SK-N-SH (cell line): ENCODE measurements around the gene VMAC. TPM values are rescaled to one million over a fixed set of nuclear protein-coding genes. Genes with fewer than 3 reads are reported as not detected.

Experiments used
- CTCF ChIA-PET: fragments of 300-600, 350-600 bp; formaldehyde crosslinking; extraction: SDS; loops from one replicate; lab custom pipeline; 2021; lab: Yijun Ruan, JAX
- POLR2A ChIA-PET: fragments of 350-600 bp; sonication (Branson Sonifier 250); formaldehyde crosslinking; extraction: SDS; loops from one replicate; lab custom pipeline; 2020; ENCODE audit warnings: antibody characterized with exemption, inconsistent platforms; lab: Yijun Ruan, JAX
- DNase-seq: peaks from one replicate; pipeline ENCODE4 v3.0.0; 2012
- H2AFZ ChIP-seq: fragments of 200-600 bp; sonication (generic); 2 replicates; pipeline ENCODE4 v1.8.1; 2016; ENCODE audit warnings: antibody characterized with exemption, mild to moderate bottlenecking, low read depth
- H3F3A ChIP-seq: fragments of 200-600 bp; sonication (generic); replicated peaks from 2 replicates; pipeline ENCODE3; 2016; ENCODE audit warnings: antibody characterized with exemption, mild to moderate bottlenecking; ENCODE audit not compliant: insufficient read depth
- H3K27ac ChIP-seq, 2 experiments: fragments of 200-500 bp in 1 of 2; fragments of 200-600 bp in 1 of 2; sonication (Bioruptor generic) in 1 of 2; sonication (generic), shearing (Covaris generic) in 1 of 2; 2 replicates each; pipeline versions ENCODE4 v1.5.1 to v1.6.1; 2014 to 2016; ENCODE audit warnings: low read depth in 2 of 2, inconsistent platforms in 1 of 2, low read length in 1 of 2, mild to moderate bottlenecking in 1 of 2, mixed read lengths in 1 of 2
- H3K27me3 ChIP-seq: fragments of 200-600 bp; sonication (generic), shearing (Covaris generic); 2 replicates; pipeline ENCODE4 v1.6.1; 2016; ENCODE audit warnings: mixed run types; ENCODE audit not compliant: insufficient read depth
- H3K36me3 ChIP-seq, 2 experiments: fragments of 200-500 bp in 1 of 2; fragments of 200-600 bp in 1 of 2; sonication (Bioruptor generic) in 1 of 2; sonication (generic) in 1 of 2; replicated peaks in 1 of 2; 2 replicates each; pipeline versions ENCODE3 to v1.5.1; 2014 to 2016; ENCODE audit warnings: low read length in 1 of 2, mild to moderate bottlenecking in 1 of 2; ENCODE audit not compliant: insufficient read depth in 2 of 2, control insufficient read depth in 1 of 2
- H3K4me1 ChIP-seq, 2 experiments: fragments of 200-500 bp in 1 of 2; fragments of 200-600 bp in 1 of 2; sonication (Bioruptor generic) in 1 of 2; sonication (generic), shearing (Covaris generic) in 1 of 2; 2 replicates each; pipeline versions ENCODE4 v1.5.1 to v1.6.1; 2014 to 2016; ENCODE audit warnings: low read depth in 1 of 2, low read length in 1 of 2, mixed run types in 1 of 2; ENCODE audit not compliant: insufficient read depth in 2 of 2, control insufficient read depth in 1 of 2
- H3K4me2 ChIP-seq: fragments of 200-600 bp; sonication (generic), shearing (Covaris generic); 2 replicates; pipeline ENCODE4 v1.6.1; 2017; ENCODE audit warnings: mixed run types
- H3K4me3 ChIP-seq, 2 experiments: fragments of 200-500 bp in 1 of 2; fragments of 200-600 bp in 1 of 2; sonication (Bioruptor generic) in 1 of 2; sonication (generic), shearing (Covaris generic) in 1 of 2; 2 replicates each; pipeline versions ENCODE4 v1.5.1 to v1.8.1; 2014 to 2016; ENCODE audit warnings: low read depth in 2 of 2, inconsistent platforms in 1 of 2, low read length in 1 of 2, mild to moderate bottlenecking in 1 of 2, mixed read lengths in 1 of 2, moderate library complexity in 1 of 2
- H3K79me2 ChIP-seq: fragments of 200-600 bp; sonication (generic); 2 replicates; pipeline ENCODE4 v1.8.1; 2017; ENCODE audit warnings: mild to moderate bottlenecking; ENCODE audit not compliant: insufficient read depth
- H3K9ac ChIP-seq: fragments of 200-600 bp; sonication (generic); 2 replicates; pipeline ENCODE4 v1.6.1; 2017; ENCODE audit warnings: mixed run types
- H3K9me2 ChIP-seq: fragments of 200-600 bp; sonication (generic); 2 replicates; pipeline ENCODE4 v1.6.1; 2017; ENCODE audit warnings: mixed run types
- H3K9me3 ChIP-seq: fragments of 200-600 bp; sonication (generic); 2 replicates; pipeline ENCODE4 v1.6.1; 2017; ENCODE audit warnings: mixed run types, mild to moderate bottlenecking, moderate library complexity
- H4K20me1 ChIP-seq: fragments of 200-600 bp; sonication (generic); 2 replicates; pipeline ENCODE4 v1.6.1; 2017; ENCODE audit warnings: mild to moderate bottlenecking, mixed run types; ENCODE audit not compliant: insufficient read depth
- CHD2 ChIP-seq: fragments of 150-350 bp; IDR thresholded peaks from 2 replicates; pipeline ENCODE4 v1.6.1; 2018; ENCODE audit warnings: low read length; ENCODE audit not compliant: partially characterized antibody
- EP300 ChIP-seq, 2 experiments: IDR thresholded peaks; 2 replicates each; pipeline versions ENCODE4 v1.4.0 to v1.6.1; 2012; ENCODE audit warnings: borderline replicate concordance in 1 of 2, low read depth in 1 of 2, low read length in 1 of 2
- EZH2phosphoT487 ChIP-seq: fragments of 200-600 bp; sonication (generic); IDR thresholded peaks from 2 replicates; pipeline ENCODE4 v1.6.1; 2017; ENCODE audit warnings: low read depth, mixed run types, mild to moderate bottlenecking, antibody characterized with exemption, moderate library complexity, borderline replicate concordance
- FOXJ3 ChIP-seq: sonication (generic); formaldehyde crosslinking; IDR thresholded peaks from 2 replicates; pipeline ENCODE4 v1.5.1; 2020; ENCODE audit warnings: mild to moderate bottlenecking, missing genetic modification reagents
- GATA2 ChIP-seq: sonication (generic); formaldehyde crosslinking; IDR thresholded peaks from 2 replicates; pipeline ENCODE4 v1.5.0; 2020; ENCODE audit warnings: mild to moderate bottlenecking, missing genetic modification reagents
- MXI1 ChIP-seq: IDR thresholded peaks from 2 replicates; pipeline ENCODE4 v1.6.1; 2012; ENCODE audit warnings: mild to moderate bottlenecking, low read depth, low read length, improper control_type of control experiment
- NFIC ChIP-seq: IDR thresholded peaks from 2 replicates; pipeline ENCODE4 v1.4.0; 2012; ENCODE audit warnings: borderline replicate concordance
- RAD21 ChIP-seq: IDR thresholded peaks from 2 replicates; pipeline ENCODE4 v1.6.1; 2012; ENCODE audit warnings: mild to moderate bottlenecking, low read length
- RFX5 ChIP-seq: IDR thresholded peaks from 2 replicates; pipeline ENCODE4 v1.6.1; 2012; ENCODE audit warnings: mild to moderate bottlenecking, improper control_type of control experiment, low read length
- TCF12 ChIP-seq: IDR thresholded peaks from 2 replicates; pipeline ENCODE4 v1.4.0; 2012
- YY1 ChIP-seq: IDR thresholded peaks from 2 replicates; pipeline ENCODE4 v1.4.0; 2012; ENCODE audit warnings: low read depth, mild to moderate bottlenecking
- ZBTB33 ChIP-seq: IDR thresholded peaks from 2 replicates; pipeline ENCODE4 v1.4.0; 2012; ENCODE audit warnings: low read depth, borderline replicate concordance
- WGBS: methylation state at CpG from one replicate; pipeline ENCODE4 v1.1.6; 2017; ENCODE audit warnings: low lambda C conversion rate; 5-methylcytosine and 5-hydroxymethylcytosine counted together
- polyA plus RNA-seq, 3 experiments: library from polyadenylated mRNA; depleted of rRNA; stranded (reverse); fragments of >200 nt; gene quantifications; 2 replicates each; pipeline ENCODE4 v1.2.3, GENCODE V29; 2012
- TF ChIP-seq, protein P1 (sequence below): IDR thresholded peaks from 2 replicates; pipeline ENCODE4 v1.6.1; 2012; ENCODE audit warnings: mild to moderate bottlenecking, low read depth, low read length, moderate library complexity
- TF ChIP-seq, protein P2 (sequence below): IDR thresholded peaks from 2 replicates; pipeline ENCODE4 v1.4.0; 2012; ENCODE audit warnings: low read depth, borderline replicate concordance
- TF ChIP-seq, protein P3 (sequence below): IDR thresholded peaks from 2 replicates; pipeline ENCODE4; 2012

Gene VMAC
- polyA plus RNA-seq, 1 of the 3 experiments (the other 2 are of a cell fraction) = 6.5 TPM

DNA sequence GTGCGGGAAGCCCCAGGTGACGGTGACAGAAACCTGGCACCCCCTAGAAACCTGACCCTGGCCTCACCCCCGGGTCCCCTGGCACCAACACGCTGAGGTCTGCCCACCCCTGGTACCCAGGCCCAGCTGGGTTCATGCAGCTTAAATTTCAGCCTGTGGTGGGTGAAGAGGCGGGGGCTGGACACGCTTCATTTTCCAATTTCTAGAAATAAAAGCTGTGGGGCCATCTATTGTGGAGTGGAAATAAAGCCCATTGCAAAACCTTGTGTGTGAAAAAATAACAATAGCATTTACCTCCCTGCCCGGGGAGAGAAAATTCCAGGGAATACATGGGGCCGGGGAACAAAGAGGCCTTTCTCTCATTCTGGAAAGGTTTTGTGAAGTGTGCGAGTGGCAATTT is 26.8 kb upstream of the VMAC start:
- CTCF ChIA-PET = no interaction called here
- TF ChIP-seq, protein P1, sequence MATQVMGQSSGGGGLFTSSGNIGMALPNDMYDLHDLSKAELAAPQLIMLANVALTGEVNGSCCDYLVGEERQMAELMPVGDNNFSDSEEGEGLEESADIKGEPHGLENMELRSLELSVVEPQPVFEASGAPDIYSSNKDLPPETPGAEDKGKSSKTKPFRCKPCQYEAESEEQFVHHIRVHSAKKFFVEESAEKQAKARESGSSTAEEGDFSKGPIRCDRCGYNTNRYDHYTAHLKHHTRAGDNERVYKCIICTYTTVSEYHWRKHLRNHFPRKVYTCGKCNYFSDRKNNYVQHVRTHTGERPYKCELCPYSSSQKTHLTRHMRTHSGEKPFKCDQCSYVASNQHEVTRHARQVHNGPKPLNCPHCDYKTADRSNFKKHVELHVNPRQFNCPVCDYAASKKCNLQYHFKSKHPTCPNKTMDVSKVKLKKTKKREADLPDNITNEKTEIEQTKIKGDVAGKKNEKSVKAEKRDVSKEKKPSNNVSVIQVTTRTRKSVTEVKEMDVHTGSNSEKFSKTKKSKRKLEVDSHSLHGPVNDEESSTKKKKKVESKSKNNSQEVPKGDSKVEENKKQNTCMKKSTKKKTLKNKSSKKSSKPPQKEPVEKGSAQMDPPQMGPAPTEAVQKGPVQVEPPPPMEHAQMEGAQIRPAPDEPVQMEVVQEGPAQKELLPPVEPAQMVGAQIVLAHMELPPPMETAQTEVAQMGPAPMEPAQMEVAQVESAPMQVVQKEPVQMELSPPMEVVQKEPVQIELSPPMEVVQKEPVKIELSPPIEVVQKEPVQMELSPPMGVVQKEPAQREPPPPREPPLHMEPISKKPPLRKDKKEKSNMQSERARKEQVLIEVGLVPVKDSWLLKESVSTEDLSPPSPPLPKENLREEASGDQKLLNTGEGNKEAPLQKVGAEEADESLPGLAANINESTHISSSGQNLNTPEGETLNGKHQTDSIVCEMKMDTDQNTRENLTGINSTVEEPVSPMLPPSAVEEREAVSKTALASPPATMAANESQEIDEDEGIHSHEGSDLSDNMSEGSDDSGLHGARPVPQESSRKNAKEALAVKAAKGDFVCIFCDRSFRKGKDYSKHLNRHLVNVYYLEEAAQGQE = no peak
- TF ChIP-seq CHD2 (no peak), EP300 (IDR thresholded peaks at IDR 0.05; ENCODE audit: borderline replicate concordance in 1 of 2, low read depth in 1 of 2, low read length in 1 of 2) (no peak), NFIC (no peak), YY1 (no peak), ZBTB33 (no peak), RFX5 (no peak), MXI1 (no peak), RAD21 (no peak), FOXJ3 (CRISPR knock-in tag) (no peak), EZH2phosphoT487 (no peak), GATA2 (CRISPR knock-in tag) (no peak), TCF12 (no peak)
- TF ChIP-seq, protein P2, sequence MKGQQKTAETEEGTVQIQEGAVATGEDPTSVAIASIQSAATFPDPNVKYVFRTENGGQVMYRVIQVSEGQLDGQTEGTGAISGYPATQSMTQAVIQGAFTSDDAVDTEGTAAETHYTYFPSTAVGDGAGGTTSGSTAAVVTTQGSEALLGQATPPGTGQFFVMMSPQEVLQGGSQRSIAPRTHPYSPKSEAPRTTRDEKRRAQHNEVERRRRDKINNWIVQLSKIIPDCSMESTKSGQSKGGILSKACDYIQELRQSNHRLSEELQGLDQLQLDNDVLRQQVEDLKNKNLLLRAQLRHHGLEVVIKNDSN = no peak
- TF ChIP-seq, protein P3, sequence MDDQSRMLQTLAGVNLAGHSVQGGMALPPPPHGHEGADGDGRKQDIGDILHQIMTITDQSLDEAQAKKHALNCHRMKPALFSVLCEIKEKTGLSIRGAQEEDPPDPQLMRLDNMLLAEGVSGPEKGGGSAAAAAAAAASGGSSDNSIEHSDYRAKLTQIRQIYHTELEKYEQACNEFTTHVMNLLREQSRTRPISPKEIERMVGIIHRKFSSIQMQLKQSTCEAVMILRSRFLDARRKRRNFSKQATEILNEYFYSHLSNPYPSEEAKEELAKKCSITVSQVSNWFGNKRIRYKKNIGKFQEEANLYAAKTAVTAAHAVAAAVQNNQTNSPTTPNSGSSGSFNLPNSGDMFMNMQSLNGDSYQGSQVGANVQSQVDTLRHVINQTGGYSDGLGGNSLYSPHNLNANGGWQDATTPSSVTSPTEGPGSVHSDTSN = no peak
- TF ChIP-seq, all 33 proteins: peak for 0
- Histone ChIP-seq H2AFZ (no peak overlapping the region), H3K9ac (no peak overlapping the region), H3K4me3 (no peak overlapping the region), H3K79me2 (no peaks in the 10 kb centered on the region), H3K36me3 (no peaks in the 10 kb centered on the region), H4K20me1 (no peaks in the 10 kb centered on the region), H3K27me3 (no peaks in the 10 kb centered on the region; the same call in 1 of the 2 replicates), H3K4me2 (no peak overlapping the region), H3K27ac (no peak overlapping the region), H3K4me1 (peaks cover 0 to 6% of the 10 kb centered on the region in 2 experiments; a peak in 1 of 4 replicates), H3K9me2 (no peaks in the 10 kb centered on the region), H3K9me3 (no peaks in the 10 kb centered on the region), H3F3A (no peaks in the 10 kb centered on the region)
- WGBS = 80% methylated on average over 5 of the region's 9 CpGs
- POLR2A ChIA-PET = no interaction called here
- DNase-seq = no peak
